Skin of body (tissue), 2 donors: ENCODE data around the gene FOXP2. TPM values are rescaled to one million over a fixed set of nuclear protein-coding genes. Genes with fewer than 3 reads are reported as not detected.
"Not testable (repeated sequence)": the region's sequence is repeated elsewhere in the genome, so short reads cannot be mapped to it uniquely, and the experiment has no call there.

Experiments used
- DNase-seq: peaks from one replicate; lab custom pipeline; 2025; lab: John Stamatoyannopoulos, UW
- total RNA-seq: library from RNA; depleted of rRNA; stranded (reverse); fragments of >200 nt; gene quantifications from one replicate; pipeline ENCODE4 v1.2.3, GENCODE V29; 2014

The FOXP2 gene
- total RNA-seq, 1 donor from 2014 or later, result 12.5 TPM

DNA sequence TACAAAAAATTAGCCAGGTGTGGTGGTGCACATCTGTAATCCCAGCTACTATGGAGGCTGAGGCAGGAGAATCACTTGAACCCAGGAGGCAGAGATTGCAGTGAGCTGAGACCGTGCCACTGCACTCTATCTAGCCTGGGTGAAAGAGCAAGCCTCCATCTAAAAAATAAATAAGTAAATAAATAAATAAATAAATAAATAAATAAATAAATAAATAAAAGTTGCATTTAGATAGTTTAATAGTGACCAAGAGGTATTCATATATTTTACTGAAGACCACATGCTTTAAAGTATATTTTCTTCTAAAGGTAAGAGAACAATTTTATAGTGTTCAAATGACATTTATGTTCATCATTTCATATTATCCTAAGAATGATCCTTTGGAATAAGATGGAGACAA lies 82.9 kb downstream of the FOXP2 start:
- not testable (repeated sequence) for DNase-seq

DNA sequence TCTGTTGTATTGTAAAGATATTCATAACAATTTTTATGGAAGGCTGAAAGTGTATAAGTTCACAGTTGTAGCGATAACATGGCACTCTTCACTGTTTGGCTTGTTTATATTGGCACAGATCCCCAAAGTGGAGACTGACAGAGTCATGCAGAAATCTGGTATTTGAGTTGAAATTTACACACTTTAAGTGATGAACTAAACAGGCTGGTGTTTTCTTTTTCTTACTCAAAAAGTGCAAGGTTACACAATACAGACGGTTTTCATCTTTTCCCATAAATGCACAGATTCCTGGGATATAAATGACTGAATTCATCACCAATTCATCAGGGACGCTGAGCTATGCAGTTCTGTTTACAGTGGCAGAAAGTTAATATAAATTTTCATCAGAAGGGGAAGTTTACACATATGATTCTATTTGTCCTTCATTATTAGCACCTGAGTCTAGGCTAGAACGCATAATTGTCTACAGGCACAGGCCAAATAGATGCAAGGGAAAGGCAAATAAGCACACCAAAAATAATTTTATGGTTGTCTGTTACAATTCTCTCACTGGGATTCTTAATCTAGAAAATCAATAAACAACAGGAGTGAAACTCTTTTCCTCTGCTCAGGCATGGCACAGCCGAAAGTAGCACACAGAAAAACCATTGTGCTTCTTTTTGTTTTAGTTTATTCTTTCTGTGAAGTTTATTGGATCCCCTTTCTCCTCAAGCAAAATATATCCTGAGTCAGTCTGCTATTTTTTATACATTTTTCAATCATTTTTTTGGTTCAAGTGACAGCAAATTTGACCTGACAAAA lies 88.0 kb downstream of the FOXP2 start:
- peak; percentile 14 for DNase-seq

- peak; percentile 6 for DNase-seq
Observed at GRCh38 chr7:114504586-114504985, 90.0 kb downstream of the FOXP2 start.

DNA sequence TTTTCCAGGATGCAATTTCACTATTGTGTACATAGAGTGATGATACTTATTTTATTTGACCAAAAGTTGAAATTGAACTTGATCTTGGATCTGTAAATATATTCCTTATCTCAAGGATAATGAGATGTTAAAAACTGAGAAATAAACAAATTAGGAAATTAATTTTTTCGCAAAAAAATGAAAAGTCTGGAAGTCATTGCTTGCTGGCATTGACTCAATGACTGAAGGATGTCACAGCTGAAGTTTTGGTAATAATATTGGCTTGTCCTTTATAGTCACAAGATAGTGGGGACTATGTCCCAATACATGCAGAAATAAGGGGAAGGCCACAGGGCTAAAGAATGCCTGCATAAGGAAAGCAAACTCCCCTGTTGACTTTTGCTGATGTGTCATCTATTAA lies 92.8 kb downstream of the FOXP2 start:
- DNase-seq, result no peak

DNA sequence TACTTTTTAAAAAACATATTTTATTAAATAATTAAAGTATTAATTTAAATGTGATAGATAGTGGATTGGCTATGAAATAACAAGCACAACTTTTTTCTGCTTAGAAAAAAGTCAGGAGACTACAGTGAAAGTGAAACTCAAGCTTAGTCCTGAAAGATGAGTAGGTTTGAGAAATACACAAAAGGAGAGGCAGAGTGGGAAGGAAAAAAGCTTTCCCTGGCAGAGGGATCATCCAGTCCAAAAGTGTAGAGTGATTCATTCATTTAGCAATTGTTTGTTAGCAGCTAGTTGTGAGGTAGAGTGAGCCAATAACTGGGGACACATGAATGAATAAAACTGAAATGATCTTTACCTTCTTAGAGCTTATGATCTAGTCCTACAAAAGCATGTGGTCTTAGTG lies 93.5 kb downstream of the FOXP2 start:
- DNase-seq, result no peak

GRCh38 chr7:114510824-114511223 lies 96.2 kb downstream of the FOXP2 start:
- DNase-seq, result not testable (repeated sequence)

DNA sequence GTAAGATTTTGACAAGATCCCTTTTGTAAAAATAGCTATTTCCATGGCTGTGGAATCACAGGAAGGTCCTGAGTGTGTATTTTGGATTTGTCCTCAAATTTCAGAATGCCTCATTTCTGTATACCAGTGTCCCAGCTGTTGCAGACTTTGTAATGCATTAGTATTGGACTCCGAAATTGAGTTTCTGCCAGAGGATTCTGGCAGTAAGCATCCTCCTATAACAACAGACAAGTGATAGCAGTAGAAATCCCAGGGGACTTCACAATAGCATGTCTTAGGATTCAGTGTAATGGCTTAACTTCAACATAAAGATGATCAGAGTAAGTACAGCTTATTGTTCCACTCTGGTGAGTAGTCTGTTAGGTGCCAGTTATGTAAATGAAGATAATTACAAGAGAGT lies 104.6 kb downstream of the FOXP2 start:
- peak; percentile 8 for DNase-seq

GRCh38 chr7:114522081-114522480 lies 107.5 kb downstream of the FOXP2 start:
- no peak for DNase-seq

DNA sequence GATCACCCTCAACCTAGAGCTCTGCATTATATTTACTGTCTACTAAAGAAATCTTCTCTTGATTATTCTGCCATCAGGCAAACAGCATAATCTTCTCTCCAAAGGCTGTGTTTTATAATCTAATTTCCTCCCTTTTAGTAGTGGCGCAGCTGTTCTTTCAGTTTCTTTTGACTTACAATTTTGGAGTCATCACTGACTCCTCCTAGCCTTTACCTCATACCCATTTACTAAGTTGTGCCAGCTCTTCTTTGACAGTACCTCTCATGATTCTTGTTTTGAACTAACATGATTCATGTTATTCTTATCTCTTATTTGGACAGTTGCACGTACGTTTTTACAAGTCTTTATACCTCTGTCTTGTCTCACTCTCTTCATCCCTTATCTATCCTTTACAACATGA lies 113.0 kb downstream of the FOXP2 start:
- no peak for DNase-seq

DNA sequence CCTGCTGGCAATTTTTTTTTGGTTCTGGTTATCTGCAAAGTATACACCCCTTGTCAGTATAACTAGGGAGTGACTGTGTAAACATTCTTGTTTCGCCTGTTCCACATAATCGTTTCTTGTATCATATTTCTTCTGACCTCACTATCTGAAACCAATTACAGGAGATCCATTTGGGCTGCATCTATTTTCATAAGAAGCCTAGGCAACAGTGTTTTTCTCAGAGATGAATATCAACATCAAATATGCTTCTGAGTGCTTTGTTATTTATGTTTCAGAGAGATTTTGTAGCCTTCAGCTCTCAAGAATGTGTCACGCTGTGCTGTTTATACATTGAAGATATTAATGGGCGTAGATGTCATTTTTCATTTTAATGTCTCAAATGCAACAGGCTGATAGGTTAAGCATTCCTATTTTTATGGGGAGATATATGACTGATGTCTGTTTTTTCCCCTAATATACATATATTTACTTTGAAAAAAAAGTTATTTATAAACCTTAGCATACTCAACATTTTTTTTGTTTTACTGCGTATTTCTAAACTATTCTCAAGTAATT lies 115.5 kb downstream of the FOXP2 start:
- DNase-seq, result peak; percentile 76

DNA sequence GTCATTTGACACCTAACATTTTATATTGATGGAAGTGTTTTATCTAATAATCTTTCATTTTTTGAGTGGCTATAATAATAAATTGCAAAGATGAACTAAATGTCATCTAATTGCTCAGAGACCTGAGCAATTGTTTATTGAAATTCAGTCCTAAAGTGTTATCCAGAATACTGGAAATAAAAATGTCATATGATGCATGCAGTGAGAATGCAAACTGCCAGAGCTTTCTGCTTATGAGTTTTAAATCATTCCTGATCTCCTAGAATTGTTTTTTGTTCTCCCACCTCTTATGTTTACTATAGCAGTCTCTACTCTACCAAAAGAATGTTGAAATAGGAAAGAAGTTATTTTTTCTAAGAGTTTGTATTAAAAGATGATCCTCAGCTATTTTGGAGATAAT lies 116.7 kb downstream of the FOXP2 start:
- DNase-seq, result no peak

DNA sequence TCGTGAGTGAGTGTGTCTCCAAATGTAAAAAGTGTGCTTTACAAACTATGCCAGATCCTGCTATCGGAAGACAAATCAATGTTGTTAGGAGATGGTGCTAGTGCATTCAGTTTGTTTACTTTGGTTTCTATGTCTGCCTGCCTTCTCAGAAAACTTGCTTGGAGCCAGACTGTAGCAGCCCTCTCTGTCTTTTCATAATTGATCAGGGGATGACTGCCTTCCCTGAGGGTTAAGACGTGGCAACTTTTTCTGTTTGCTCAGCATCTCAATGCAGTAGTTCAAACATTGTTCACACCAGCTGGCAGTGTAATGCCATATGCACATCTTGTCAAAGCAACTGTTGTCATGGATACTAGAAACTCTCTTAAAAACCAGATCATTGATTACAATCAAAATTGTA lies 118.5 kb downstream of the FOXP2 start:
- peak; percentile 46 for DNase-seq

DNA sequence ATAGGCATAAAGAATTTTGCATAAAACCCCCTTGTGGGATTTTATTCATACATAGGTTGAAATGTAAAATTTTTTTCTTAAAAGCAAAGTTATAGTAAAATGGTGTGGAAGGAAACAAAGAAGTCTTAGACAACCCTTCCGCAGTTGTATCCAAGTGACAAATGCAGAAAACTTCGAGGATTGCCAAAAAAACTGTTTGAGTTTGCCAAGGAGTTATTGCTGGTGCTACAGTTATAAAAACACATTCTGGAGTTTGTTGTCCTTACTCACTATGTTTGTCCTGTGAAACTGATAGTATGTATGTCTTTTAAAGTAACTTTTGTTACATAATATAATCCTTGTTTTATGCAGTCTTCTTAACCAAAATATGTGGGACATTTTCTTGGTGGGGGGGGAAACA lies 120.3 kb downstream of the FOXP2 start:
- DNase-seq, result peak; percentile 16

GRCh38 chr7:114539575-114539974 lies 125.0 kb downstream of the FOXP2 start:
- DNase-seq, result peak; percentile 47

DNA sequence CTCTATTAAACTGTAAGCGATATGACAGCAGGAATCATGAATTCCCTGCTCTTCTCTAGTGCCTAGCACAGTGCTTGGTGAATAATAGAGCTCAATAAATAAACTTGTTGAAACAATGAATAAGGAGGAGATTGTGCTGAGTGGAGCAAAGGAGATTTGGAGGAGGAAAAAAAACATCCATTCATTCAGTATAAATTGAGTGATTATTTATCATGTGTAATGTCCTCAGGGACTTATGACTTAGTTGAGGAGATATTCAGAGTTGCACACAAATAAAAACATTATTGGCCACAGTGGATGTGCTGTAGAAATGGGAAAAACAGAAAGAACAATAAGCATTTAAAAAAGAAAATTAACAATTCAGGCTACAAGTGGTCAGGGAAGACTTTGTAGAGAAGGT lies 125.7 kb downstream of the FOXP2 start:
- DNase-seq, result no peak

- not testable (repeated sequence) for DNase-seq
Observed at GRCh38 chr7:114547346-114547745, 132.7 kb downstream of the FOXP2 start.

DNA sequence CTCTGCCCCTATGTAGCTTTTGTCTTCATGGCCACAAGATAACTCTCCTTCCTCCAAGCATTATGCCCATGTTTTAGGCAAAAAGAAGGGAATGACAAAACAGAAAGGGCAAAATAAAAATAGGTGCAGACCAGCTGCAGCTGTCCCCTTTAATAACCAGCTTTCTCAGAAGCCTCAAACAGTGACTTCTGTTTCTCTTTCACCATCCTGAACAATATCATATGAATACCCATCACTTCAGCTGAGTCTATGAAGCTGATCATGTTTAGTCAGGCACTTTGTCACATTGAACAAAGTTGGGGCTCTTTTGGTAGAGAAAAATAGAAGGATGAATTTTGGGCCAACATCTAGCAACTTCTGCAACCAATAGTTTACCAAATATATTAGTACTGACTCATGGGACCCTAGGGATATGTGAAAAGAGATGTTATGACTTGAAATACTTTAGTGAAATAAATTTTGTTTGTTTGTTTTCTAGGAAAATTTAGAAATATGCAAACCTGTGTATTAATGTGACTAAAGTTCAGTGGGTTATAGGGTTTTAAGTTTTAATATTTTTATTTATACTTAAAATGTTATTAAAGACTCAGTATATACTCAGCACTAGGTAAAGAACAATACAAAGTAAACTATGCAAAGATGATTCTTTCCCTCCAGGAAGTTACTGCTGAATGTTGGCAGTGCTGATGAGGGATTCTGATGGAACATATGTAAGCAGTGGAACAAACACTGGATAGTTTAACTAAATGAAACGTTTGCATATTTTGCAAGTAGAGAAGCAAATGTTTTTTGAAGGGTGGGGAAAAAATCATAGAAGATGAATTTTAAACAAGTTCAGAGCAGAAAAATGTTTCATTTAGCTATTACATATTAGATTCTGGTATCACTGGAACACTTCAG lies 133.7 kb downstream of the FOXP2 start:
- peak; percentile 59 for DNase-seq

- DNase-seq, result no peak
Observed at GRCh38 chr7:114554781-114555537, 140.3 kb downstream of the FOXP2 start.

- DNase-seq, result no peak
Observed at GRCh38 chr7:114567416-114567815, 152.8 kb downstream of the FOXP2 start.

GRCh38 chr7:114569220-114569619 lies 154.6 kb downstream of the FOXP2 start:
- DNase-seq, result no peak

DNA sequence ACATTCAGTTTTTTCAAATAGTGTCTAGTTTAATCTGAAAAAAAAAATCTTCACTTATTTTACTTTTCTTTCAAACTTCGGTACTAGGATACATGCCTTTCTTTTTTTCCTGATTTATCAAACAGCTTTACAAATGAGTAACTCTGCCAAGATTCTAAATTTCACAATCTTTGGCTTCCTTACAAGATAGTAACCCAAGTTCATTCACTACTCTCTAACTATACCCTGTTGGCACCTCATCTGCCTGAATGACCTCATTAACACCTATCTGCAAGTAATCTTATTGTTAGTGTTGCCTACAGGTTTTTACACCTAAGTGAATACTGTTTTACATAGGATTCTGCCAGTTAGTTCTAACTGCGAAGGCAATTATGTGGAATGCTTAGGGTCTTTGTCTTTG lies 159.8 kb downstream of the FOXP2 start:
- no peak for DNase-seq
